GM10266 (cell line): ENCODE data around the gene FAM76B.
A peak's percentile ranks its signal among the peaks of the same experiment; 100 is the strongest.

Experiments
- DNase-seq: peaks from one replicate; pipeline ENCODE4 v3.0.0; 2012; ENCODE audit errors: extremely low spot score
- TF ChIP-seq, protein P1 (sequence below): IDR thresholded peaks from 2 replicates; pipeline ENCODE4 v1.5.1; 2012; ENCODE audit warnings: mild to moderate bottlenecking, low read depth; ENCODE audit not compliant: control insufficient read depth, insufficient read depth; ENCODE audit errors: missing control alignments

The FAM76B gene

DNA sequence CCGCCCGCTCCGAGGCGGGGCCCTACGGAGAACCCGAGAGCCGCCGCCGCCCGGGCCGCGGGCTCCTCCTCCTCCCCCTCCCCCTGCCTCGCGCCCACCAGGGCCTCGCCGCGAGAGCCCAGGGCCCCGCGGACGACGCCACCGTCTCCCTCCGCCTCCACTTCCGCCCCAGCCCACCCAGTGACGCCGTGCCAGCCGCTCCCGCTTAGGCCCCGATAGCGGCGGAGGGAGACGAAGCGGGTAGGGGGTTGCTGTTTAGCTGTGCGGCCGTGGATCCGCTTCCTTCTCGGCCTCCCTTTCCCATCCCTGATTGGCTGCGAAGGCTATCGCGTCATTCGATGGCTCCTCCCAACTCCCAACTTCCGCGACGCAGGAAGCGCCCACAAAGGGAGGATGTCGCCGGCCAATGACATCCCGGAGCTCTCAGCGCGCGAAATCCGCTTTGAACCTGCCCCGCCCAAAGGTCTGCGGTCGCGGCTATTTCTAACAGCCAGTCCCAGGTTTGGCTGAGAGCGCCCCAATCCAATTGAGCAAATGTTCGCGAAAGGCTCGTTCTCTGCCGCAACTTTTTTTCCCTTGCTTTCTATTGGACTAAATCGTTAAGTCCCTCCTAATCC is at the start of gene FAM76B:
Gene FAM76B, minus strand, starts transcription at position 277 of the 617 bp plus-strand sequence. CDS start 304 bp downstream, outside the sequence.
- TF ChIP-seq, protein P1, sequence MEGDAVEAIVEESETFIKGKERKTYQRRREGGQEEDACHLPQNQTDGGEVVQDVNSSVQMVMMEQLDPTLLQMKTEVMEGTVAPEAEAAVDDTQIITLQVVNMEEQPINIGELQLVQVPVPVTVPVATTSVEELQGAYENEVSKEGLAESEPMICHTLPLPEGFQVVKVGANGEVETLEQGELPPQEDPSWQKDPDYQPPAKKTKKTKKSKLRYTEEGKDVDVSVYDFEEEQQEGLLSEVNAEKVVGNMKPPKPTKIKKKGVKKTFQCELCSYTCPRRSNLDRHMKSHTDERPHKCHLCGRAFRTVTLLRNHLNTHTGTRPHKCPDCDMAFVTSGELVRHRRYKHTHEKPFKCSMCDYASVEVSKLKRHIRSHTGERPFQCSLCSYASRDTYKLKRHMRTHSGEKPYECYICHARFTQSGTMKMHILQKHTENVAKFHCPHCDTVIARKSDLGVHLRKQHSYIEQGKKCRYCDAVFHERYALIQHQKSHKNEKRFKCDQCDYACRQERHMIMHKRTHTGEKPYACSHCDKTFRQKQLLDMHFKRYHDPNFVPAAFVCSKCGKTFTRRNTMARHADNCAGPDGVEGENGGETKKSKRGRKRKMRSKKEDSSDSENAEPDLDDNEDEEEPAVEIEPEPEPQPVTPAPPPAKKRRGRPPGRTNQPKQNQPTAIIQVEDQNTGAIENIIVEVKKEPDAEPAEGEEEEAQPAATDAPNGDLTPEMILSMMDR, result no peak

DNA sequence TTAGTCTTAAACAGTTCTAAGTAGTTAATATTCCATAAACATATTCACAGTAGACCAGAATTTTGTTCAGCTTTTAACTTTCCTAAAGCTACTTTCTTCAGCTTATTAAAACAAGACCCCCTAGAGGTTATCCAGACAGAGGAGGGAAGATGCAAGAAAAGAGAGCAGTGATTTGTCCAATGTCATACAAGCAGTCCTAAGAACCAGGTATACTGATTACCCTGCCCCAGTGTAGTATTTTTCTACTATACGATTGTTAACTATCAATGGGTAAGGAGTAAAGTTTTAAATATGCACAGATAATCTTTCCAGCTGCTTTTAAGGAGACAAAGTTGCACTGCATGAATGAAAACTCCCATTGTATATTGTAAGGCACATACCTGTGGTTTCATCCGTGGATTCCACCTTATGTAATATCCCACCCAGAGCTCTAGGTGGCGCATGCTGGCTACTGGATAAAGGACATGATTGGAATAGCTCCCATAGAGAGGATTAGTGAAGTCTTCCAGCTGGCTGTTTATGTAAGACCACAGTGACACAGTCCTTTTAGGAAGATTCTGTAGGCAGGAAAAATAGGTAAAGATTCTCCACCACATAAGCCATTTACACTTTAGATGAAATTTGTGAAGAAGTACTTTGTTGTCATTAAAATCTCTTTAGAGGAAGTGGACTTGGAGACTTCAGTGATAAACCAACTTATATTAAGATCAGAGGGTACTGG is 46.3 kb upstream of the FAM76B start:
- TF ChIP-seq, protein P1, result peak; percentile 83
- peak; percentile 14 for DNase-seq

More for the DNA sequence above, at the start of gene FAM76B:
- peak; percentile 91 for DNase-seq

DNA sequence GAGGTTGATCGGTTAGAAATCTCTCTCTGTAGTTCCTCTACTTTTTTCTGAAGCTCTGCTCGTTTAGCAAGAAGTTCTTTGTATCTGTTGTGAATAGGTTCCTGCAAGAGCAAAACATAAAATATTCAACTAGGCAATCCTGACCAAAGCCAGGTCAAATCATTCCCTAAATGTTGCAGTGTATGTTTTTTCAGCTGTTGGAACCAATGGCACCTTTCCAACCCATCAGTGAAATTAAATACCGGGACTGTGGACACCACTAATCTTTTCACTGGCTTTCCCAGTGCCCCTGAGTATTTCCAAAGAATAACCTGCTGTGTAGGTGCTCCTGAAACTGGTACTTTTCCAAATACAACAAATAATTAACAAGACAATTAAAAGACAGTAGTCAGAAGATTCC is 45.8 kb upstream of the FAM76B start:
- no peak for DNase-seq
- TF ChIP-seq, protein P1, result no peak

DNA sequence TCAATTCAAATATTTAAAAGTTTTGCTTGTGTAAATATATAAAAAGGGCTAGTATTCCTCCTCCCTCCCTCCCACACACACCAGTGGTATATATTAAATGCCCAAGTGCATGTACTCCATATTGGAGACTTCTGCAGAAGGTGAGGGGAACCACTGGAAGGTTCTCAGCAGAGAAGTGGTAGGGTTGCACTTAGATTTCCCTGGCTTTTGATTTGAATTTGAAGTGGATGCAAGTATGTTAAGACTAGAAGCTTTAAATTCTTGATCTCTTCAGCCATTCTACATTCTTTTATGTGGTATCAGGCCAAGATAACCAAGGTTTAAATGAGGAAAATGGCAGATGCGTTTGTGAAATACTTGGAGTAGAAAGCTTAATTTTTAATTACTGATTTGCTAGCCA is 43.8 kb upstream of the FAM76B start:
- TF ChIP-seq, protein P1, result no peak

DNA sequence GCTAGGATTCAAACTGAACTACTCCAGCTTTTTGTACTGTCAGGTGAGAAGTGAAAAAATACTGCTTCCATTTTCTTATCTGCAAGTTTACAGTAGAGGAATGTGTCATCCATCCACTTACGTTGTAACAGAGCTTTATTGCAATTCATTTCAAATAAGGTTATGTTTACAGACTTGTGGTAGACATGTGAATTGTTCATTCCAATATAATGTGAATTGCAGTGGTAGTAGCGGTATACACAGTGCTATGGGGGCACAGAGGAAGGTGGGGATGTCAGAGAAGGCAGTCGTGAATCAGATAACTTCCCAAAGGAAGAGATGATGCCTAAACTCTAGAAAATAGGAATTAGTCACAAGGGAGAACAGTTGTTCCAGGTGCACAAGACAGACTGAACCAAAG is 43.2 kb upstream of the FAM76B start:
- TF ChIP-seq, protein P1, result no peak
- DNase-seq, result no peak

More for the DNA sequence above, 43.8 kb upstream of the FAM76B start:
- DNase-seq, result no peak

DNA sequence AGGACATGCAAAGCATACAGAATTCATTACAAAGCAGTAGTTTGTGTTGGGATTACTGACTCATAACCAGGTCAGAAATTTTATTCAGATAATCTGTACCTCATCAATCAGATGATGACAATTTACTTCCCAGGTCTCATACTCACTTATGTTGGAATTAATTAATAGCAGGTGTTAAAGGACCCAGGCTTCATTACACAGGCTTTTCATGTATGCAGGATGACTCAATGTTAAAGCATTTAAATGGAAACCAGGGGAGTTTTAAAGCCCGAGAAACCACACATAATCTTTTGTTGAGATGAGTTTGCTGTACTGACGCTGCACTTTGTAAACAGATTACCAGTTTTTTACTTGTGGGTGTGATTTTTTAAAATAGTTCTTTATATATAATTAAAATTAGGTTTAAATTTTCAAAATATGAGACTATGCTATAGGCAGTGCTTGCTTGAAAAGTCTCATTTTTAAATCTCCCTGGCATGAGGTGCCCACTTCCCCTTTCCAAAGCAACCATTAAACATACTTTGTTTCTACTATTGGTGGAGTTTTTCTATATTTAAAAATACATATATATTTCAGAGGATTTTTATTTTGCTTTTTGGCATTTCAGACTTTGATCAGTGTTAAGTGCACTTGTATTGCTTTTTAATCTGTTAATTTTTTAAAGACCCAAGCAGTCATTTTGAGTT is 41.8 kb upstream of the FAM76B start:
- DNase-seq, result no peak
- TF ChIP-seq, protein P1, result no peak
